Endothelial cell of umbilical vein (primary cell): Measurements from ENCODE around the gene ACTN3.

ENCODE experiments used
- CTCF ChIP-seq, 2 donors: IDR thresholded peaks; 1 replicate in 1 of 2; 2 replicates in 1 of 2; pipeline ENCODE4 v1.5.1; 2011; ENCODE audit warnings: low read length in 2 of 2, mild to moderate bottlenecking in 2 of 2, moderate library complexity in 2 of 2, control low read depth in 1 of 2, inconsistent platforms in 1 of 2, low read depth in 1 of 2; ENCODE audit not compliant: insufficient read depth in 1 of 2; ENCODE audit errors: extremely low read depth in 1 of 2
- EZH2 ChIP-seq: IDR thresholded peaks from 2 replicates; pipeline ENCODE4 v1.6.1; 2012; ENCODE audit warnings: borderline replicate concordance, low read depth, mild to moderate bottlenecking, moderate library complexity, low read length, inconsistent platforms; ENCODE audit not compliant: severe bottlenecking
- JUN ChIP-seq: IDR thresholded peaks from 2 replicates; pipeline ENCODE4 v1.6.1; 2011; ENCODE audit warnings: borderline replicate concordance, low read depth; ENCODE audit not compliant: insufficient read length, insufficient read depth
- MAX ChIP-seq: IDR thresholded peaks from 2 replicates; pipeline ENCODE4 v1.6.1; 2011; ENCODE audit not compliant: insufficient read depth, insufficient read length
- MYC ChIP-seq: IDR thresholded peaks from one replicate; pipeline ENCODE4 v1.6.1; 2011; ENCODE audit warnings: mild to moderate bottlenecking, low read depth, low read length
- POLR2A ChIP-seq: IDR thresholded peaks from 2 replicates; pipeline ENCODE4 v1.6.1; 2012; ENCODE audit warnings: low read depth, mild to moderate bottlenecking, control low read depth, low read length
- POLR2AphosphoS5 ChIP-seq: IDR thresholded peaks from 2 replicates; pipeline ENCODE4 v1.6.1; 2012; ENCODE audit warnings: low read depth, mild to moderate bottlenecking, control low read depth, low read length, moderate library complexity; ENCODE audit not compliant: insufficient read depth

DNA sequence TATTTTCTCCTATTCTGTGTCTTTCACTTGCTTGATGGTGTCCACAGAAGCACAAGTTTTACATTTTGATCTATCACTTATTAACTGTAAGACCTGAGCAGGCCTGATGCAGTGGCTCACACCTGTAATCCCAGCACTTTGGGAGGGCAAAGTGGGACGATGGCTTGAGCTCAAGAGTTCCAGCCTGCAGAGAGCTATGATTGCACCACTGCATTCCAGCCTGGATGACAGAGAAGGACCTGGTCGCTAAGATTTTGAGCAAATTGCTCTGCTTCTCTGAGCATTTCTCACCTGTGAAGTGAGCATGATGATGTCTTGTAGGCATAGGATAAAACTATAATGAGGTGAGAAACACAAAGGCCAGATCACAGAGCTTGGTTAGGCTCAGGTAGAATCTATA is 39.4 kb downstream of the ACTN3 start:
- TF ChIP-seq CTCF (IDR thresholded peaks at IDR 0.05; ENCODE audit: extremely low read depth in 1 of 2, insufficient read depth in 1 of 2, low read depth in 1 of 2, low read length in 2 of 2) (no peak), POLR2A (no peak), POLR2AphosphoS5 (no peak), JUN (no peak), EZH2 (no peak), MYC (no peak), MAX (no peak)
